HK-2 (cell line): ENCODE data around the gene GDI2.

Experiments used
- DNase-seq: peaks from one replicate; pipeline ENCODE4 v3.0.0-alpha.2; 2018; ENCODE audit not compliant: unreplicated experiment

GDI2 gene

GRCh38 chr10:5742116-5742515, 71.1 kb downstream of the GDI2 start:
- no peak for DNase-seq

DNA sequence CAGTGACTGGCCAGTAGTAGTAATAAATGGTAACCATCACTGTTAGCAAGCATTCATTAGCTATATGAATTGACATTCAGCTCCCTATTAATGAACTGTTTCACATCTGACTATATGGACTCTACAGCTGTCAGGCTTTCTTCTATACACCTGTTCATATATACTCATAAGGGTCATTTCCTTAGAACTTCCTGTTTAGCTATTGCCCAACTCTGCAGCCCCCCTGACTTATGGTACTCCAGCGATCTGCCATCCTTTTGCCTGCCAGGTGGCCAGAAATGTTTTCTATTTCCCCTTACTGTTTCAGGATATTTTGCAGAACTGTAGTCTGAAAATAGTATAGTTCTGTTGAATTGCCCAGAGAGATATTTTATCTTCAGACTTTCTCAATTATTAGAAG, 72.0 kb downstream of the GDI2 start:
- DNase-seq, result no peak

DNA sequence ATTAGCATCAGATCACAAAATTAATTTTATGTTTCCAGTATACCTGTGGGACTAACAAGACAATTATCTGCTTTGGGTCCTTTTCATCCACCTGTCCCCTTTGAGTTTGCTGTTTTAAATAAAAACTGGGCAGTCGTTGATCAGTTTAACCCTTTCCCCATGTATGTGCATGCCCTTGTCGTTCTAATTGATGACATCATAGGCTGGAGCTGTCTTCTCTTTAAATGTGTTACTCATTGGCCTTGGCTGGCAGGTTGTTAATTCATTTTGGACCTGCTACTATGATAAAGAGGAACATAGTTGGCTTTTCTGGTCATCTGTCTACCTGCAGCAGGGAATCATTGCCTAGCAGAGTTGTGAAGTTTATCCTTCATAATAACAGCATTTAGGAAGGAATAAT, 74.8 kb downstream of the GDI2 start:
- DNase-seq, result no peak

DNA sequence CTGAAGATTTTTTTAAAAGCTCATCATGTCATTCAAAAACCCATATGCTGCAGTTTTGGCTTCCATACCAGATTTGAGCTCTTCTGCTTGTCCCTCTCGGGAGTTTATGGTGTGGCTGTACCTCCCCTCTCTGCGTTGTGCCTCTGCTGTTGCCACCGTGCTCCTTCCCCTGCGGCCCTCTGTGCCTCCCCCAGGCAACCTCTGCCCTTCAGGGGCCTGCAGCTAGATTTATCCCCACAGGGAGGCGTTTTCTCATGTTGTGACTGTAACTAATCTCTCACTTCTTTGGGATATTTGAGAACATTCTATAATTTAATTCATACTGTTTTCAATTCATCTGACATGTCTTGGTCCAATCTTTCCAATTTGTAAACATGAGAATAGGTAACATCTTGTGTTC, 75.9 kb downstream of the GDI2 start:
- DNase-seq, result no peak

- no peak for DNase-seq
Measured at GRCh38 chr10:5736591-5736990, 76.6 kb downstream of the GDI2 start.

- DNase-seq, result no peak
Measured at GRCh38 chr10:5735119-5735518, 78.1 kb downstream of the GDI2 start.

DNA sequence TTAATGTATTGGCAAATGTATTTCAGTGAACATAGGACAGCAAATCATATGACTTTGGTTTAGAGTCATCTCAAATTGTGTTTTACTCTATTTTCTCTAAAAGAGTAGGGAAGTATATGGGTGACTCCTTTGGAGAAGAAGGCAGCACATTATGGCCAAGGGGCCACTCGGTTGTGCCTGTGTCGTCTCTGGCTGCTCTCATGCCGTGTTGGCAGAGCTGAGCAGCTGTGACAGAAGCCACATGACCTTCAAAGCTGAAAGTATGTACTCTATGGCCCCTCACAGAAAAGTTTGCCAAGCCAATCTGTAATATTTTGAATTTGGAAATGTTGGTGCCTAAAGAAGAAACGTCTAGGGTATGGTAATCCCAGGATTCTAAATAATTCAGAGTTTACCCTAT, 81.1 kb downstream of the GDI2 start:
- DNase-seq, result no peak

DNA sequence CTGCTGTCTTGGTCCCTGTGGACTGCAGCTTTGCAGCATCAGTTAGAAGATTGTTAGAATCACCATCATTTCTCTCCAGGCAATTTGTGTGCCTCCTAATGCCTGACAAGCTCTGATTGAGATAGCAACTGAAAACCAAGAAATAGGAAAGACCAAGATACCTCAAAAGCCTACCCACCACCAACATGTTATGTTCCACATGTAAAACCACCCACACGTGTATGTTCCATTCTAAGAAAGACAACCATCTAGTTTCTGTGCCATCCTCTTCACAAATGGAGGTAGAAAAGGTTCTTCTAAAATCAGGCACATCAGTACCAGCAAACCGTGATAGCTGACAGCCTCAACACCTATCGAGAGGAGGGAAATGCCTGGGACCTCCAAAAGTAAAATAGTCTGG, 81.7 kb downstream of the GDI2 start:
- DNase-seq, result no peak

DNA sequence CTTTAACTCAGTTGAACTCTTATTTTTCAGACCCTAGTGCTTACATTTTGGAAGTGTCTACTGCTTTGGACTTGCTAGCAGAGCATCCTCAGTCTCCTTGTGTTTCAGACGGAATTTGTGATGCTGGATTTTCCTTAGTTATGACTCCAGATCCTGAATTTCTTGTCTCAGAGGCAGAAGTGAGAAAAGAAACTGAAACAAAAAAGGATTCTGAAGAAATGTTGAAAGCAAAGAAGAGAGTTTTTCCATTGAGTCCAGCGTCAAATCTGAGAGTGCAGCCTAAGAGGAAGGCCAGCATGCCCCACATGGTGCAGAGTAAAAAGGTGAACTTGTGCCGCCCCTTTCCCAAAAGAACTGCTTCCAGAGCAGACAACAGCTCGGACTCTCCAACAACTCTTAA, 82.5 kb downstream of the GDI2 start:
- DNase-seq, result no peak

DNA sequence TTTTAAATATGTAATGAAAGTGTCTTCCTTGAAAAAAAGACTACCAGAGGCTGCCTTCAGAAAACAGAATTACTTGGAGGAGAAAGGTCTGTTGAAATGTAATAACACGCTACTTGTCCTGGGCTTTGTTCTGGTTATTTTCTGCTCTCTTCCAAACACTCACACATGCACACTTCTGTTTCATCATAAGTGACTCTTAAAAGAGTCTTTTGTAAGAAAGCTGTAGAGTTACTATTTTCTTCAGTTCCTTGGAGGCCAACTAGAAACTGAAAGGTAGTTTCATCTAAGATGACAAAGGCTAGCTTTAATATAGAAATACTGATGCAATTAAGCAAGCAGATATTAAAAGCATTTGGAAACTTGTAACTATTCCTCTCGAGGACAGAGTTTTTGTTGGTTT, 89.5 kb downstream of the GDI2 start:
- DNase-seq, result no peak

GRCh38 chr10:5720182-5720581, 93.1 kb downstream of the GDI2 start:
- DNase-seq, result no peak

GRCh38 chr10:5719546-5719945, 93.7 kb downstream of the GDI2 start:
- DNase-seq, result no peak
